Hepatocyte (in vitro differentiated cells): ENCODE results near the gene VSIG10L2.
"Not testable (repeated sequence)": the region's sequence is repeated elsewhere in the genome, so short reads cannot be mapped to it uniquely, and the experiment has no call there.

Experiments used
- EZH2 ChIP-seq: fragments of 200-600 bp; sonication (generic); IDR thresholded peaks from 2 replicates; pipeline ENCODE4 v1.6.1; 2016; ENCODE audit warnings: antibody characterized with exemption, mild to moderate bottlenecking, borderline replicate concordance
- EZH2phosphoT487 ChIP-seq: fragments of 200-600 bp; sonication (generic); IDR thresholded peaks from one replicate; pipeline ENCODE4 v1.6.1; 2018; ENCODE audit warnings: antibody characterized with exemption, mild to moderate bottlenecking, low read depth, moderate library complexity; ENCODE audit not compliant: unreplicated experiment, severe bottlenecking
- TF ChIP-seq, protein P1 (sequence below): fragments of 200-600 bp; sonication (generic); IDR thresholded peaks from 2 replicates; pipeline ENCODE4 v1.5.1; 2016; ENCODE audit warnings: antibody characterized with exemption, mild to moderate bottlenecking; ENCODE audit not compliant: poor library complexity

DNA sequence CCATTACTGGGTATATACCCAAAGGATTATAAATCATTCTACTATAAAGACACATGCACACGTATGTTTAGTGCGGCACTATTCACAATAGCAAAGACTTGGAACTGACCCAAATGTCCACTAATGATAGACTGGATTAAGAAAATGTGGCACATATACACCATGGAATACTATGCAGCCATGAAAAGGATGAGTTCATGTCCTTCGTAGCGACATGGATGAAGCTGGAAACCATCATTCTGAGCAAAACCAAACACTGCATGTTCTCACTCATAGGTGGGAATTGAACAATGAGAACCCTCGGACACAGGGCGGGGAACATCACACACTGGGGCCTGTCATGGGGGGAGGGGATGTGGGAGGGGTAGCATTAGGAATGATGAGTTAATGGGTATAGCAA, 40.1 kb downstream of the VSIG10L2 start:
- TF ChIP-seq, protein P1, sequence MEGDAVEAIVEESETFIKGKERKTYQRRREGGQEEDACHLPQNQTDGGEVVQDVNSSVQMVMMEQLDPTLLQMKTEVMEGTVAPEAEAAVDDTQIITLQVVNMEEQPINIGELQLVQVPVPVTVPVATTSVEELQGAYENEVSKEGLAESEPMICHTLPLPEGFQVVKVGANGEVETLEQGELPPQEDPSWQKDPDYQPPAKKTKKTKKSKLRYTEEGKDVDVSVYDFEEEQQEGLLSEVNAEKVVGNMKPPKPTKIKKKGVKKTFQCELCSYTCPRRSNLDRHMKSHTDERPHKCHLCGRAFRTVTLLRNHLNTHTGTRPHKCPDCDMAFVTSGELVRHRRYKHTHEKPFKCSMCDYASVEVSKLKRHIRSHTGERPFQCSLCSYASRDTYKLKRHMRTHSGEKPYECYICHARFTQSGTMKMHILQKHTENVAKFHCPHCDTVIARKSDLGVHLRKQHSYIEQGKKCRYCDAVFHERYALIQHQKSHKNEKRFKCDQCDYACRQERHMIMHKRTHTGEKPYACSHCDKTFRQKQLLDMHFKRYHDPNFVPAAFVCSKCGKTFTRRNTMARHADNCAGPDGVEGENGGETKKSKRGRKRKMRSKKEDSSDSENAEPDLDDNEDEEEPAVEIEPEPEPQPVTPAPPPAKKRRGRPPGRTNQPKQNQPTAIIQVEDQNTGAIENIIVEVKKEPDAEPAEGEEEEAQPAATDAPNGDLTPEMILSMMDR, result not testable (repeated sequence)
- not testable (repeated sequence) for TF ChIP-seq EZH2, EZH2phosphoT487
